ENCODE results near the gene IGF2BP1. TPM values are rescaled to one million over a fixed set of nuclear protein-coding genes. Genes with fewer than 3 reads are reported as not detected.
A peak's percentile ranks its signal among the peaks of the same experiment; 100 is the strongest.

Gene IGF2BP1
- total and polyA plus RNA-seq, 2 of the 8 experiments (the other 6 are each of a cell fraction or from before 2014, with no cell fraction given), result 41.6 to 513 TPM

GRCh38 chr17:49067163-49067562 is 70.0 kb downstream of the IGF2BP1 start (continued):
- TF ChIP-seq CHD7 (IDR thresholded peaks at IDR 0.05; ENCODE audit: insufficient replicate concordance, low read length), result no peak
- no peak for TF ChIP-seq RNF2 (IDR thresholded peaks at IDR 0.05; ENCODE audit: borderline replicate concordance, low read depth, low read length, missing control alignments, poor library complexity, severe bottlenecking)
- 0 out of 2 replicates have a peak, but pooled peaks have one; percentile 36 for TF ChIP-seq SP1 (IDR thresholded peaks at IDR 0.05; ENCODE audit: low read depth, low read length)
- TF ChIP-seq TAF1 (IDR thresholded peaks at IDR 0.05; ENCODE audit: low read depth, low read length), result no peak
- TF ChIP-seq TEAD4 (IDR thresholded peaks at IDR 0.05; ENCODE audit: low read depth, low read length), result peak; percentile 67; the same call in 1 of the 2 replicates
- TF ChIP-seq SRF (IDR thresholded peaks at IDR 0.05; ENCODE audit: low read depth, low read length), result no peak
- TF ChIP-seq EGR1 (IDR thresholded peaks at IDR 0.05; ENCODE audit: borderline replicate concordance, low read depth, low read length), result no peak
